ENCODE results near the gene SPATS2L.

DNA sequence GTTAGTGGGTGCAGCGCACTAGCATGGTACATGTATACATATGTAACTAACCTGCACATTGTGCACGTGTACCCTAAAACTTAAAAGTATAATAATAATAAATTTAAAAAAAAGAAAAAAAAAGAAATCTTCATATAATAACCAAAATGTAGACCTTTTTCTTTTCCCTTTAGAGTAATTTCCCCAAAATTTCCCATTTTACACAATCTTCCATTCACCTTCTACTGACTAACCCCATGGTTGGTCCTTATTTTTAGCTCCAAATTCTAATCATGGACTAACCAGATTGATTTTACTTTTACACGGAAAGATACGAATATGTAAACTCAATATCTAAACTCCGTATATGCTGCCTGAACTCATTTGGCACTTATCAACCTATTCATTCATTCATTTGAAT, 195.7 kb downstream of the SPATS2L start:
- no peak for TF ChIP-seq POLR2A (IDR thresholded peaks at IDR 0.05; ENCODE audit: low read depth, low read length)
- TF ChIP-seq POLR2AphosphoS5 (IDR thresholded peaks at IDR 0.05; ENCODE audit: low read depth, low read length) = no peak

Measured in GM12892 (cell line).